Hematopoietic multipotent progenitor cell treated with erythropoietin and hydrocortisone succinate and interleukin-3 and kit ligand, for 6 days (in vitro differentiated cells): ENCODE measurements around the gene ASB6.
A peak's percentile ranks its signal among the peaks of the same experiment; 100 is the strongest.
"Not testable (repeated sequence)": the region's sequence is repeated elsewhere in the genome, so short reads cannot be mapped to it uniquely, and the experiment has no call there.

ENCODE experiments used
- DNase-seq: peaks from one replicate; pipeline ENCODE4 v3.0.0-alpha.2; 2015

ASB6 gene

GRCh38 chr9:129602598-129603415 lies 39.1 kb downstream of the ASB6 start:
- peak; percentile 37 for DNase-seq

- no peak for DNase-seq
These were observed 40.8 kb downstream of the ASB6 start for GRCh38 chr9:129601082-129601674.

- DNase-seq, result no peak
These were observed 43.8 kb downstream of the ASB6 start for GRCh38 chr9:129598089-129598596.

GRCh38 chr9:129597355-129598088 lies 44.4 kb downstream of the ASB6 start:
- DNase-seq, result no peak

- DNase-seq, result no peak
These were observed 45.2 kb downstream of the ASB6 start for GRCh38 chr9:129596541-129597331.

GRCh38 chr9:129595903-129596540 lies 45.9 kb downstream of the ASB6 start:
- DNase-seq, result peak; percentile 65

GRCh38 chr9:129595311-129595741 lies 46.6 kb downstream of the ASB6 start:
- no peak for DNase-seq

- no peak for DNase-seq
These were observed 47.3 kb downstream of the ASB6 start for GRCh38 chr9:129594632-129595031.

- DNase-seq, result not testable (repeated sequence)
These were observed 49.2 kb downstream of the ASB6 start for GRCh38 chr9:129592790-129593189.

GRCh38 chr9:129591916-129592315 lies 50.0 kb downstream of the ASB6 start:
- no peak for DNase-seq

GRCh38 chr9:129590466-129590865 lies 51.5 kb downstream of the ASB6 start:
- DNase-seq, result no peak

GRCh38 chr9:129587487-129588262 lies 54.3 kb downstream of the ASB6 start:
- DNase-seq, result no peak

GRCh38 chr9:129586685-129587084 lies 55.3 kb downstream of the ASB6 start:
- no peak for DNase-seq

GRCh38 chr9:129586245-129586644 lies 55.7 kb downstream of the ASB6 start:
- no peak for DNase-seq

GRCh38 chr9:129585352-129585751 lies 56.6 kb downstream of the ASB6 start:
- DNase-seq, result no peak
